Measurements from ENCODE around the gene ZNF548.
A peak's percentile ranks its signal among the peaks of the same experiment; 100 is the strongest.

The ZNF548 gene

DNA sequence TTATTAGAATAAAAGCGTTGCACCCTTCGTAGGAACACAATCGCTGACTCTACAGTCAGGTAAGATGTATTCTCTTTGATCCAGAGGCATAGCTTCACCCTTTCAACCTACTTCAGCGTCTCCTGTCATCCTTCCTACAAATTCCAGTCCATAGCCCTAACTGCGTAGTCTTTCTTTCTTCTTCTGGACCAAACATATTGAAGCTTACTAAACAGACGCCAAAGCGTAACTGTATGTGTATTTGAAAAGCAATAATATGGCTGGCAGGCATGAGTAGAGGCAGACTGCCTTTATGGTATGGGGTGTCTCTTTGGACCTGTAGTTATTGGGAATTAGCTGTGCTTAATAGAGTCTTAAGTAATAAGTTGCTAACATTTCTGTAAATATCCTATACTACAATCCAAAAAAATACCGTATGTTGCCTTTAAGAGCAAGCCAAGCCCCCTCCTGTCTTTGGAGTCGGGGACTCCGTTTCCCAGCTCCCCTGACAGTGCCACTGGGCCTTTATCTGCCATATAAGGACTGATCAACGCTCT lies 392 bp upstream of the ZNF548 start:
- in situ Hi-C loops (cut with MboI; ENCODE audit: low pct_unique_long_range_greater_than_20kb, low sequenced_read_pairs), result no loop called here
- no peak for DNase-seq

- DNase-seq, result no peak
- in situ Hi-C loops (cut with MboI; ENCODE audit: low pct_unique_long_range_greater_than_20kb, low sequenced_read_pairs), result no loop called here
Observed at GRCh38 chr19:57395710-57396109, 6.1 kb downstream of the ZNF548 start.

- DNase-seq, result no peak
- in situ Hi-C loops (cut with MboI; ENCODE audit: low pct_unique_long_range_greater_than_20kb, low sequenced_read_pairs), result no loop called here
Observed at GRCh38 chr19:57398868-57399267, 9.2 kb downstream of the ZNF548 start.

GRCh38 chr19:57403737-57404563 lies 14.3 kb downstream of the ZNF548 start:
- no peak for DNase-seq
- in situ Hi-C loops (cut with MboI; ENCODE audit: low pct_unique_long_range_greater_than_20kb, low sequenced_read_pairs), result no loop called here

DNA sequence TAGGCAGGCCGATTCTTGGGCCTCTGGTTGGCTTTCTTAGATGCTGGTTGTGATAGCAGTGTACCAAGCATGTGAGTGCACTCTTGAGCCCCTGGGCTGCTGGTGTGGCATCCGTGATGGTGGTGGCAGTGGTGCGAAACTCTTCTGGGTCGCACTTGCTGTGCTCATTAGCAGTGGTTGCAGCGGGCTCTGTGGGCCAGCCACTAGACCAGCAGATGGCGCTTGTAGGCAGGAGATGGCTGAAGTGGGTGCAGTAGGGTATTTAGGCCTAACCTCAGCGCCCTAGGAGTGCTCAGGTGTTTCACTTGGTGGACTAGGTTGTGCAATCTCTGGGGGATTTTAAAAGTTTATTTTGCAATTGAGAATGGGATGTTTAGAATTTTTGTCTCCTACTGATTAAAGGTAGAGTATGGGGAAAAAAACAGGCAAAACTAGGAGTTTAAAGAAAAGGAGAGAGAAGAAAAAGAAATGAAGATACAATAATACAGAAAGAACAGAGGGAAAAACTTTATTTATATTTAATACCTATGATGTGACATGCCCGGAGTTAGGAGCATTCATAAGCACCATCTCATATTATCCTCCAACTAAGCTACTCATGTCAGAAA lies 17.0 kb downstream of the ZNF548 start:
- peak; percentile 61 for DNase-seq
- in situ Hi-C loops (cut with MboI; ENCODE audit: low pct_unique_long_range_greater_than_20kb, low sequenced_read_pairs), result no loop called here

GRCh38 chr19:57410877-57411671 lies 21.4 kb downstream of the ZNF548 start, which contains the start of gene ZNF17:
Gene ZNF17, plus strand, starts transcription at chr19:57411161. Its CDS starts 2,455 bp downstream, at chr19:57413616.
- in situ Hi-C loops (cut with MboI; ENCODE audit: low pct_unique_long_range_greater_than_20kb, low sequenced_read_pairs), result no loop called here
- DNase-seq, result peak; percentile 90

DNA sequence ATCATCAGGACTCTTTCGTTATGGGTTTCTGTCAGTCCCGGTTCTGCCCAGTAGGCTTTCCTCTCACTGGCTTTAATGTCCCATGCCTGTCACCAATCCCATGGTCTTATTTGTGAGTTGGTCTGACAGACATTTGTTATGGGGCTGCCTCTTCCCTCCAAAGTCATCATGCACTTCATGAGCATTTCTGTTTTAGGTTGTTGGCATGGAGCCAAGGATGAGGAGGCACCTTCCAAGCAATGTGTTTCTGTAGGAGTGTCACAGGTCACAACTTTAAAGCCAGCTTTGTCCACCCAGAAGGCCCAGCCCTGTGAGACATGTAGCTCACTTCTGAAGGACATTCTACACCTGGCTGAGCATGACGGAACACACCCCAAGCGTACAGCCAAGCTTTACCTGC lies 29.8 kb downstream of the ZNF548 start:
- in situ Hi-C loops (cut with MboI; ENCODE audit: low pct_unique_long_range_greater_than_20kb, low sequenced_read_pairs), result no loop called here
- no peak for DNase-seq

GRCh38 chr19:57421037-57421436 lies 31.4 kb downstream of the ZNF548 start:
- in situ Hi-C loops (cut with MboI; ENCODE audit: low pct_unique_long_range_greater_than_20kb, low sequenced_read_pairs), result no loop called here
- DNase-seq, result no peak

DNA sequence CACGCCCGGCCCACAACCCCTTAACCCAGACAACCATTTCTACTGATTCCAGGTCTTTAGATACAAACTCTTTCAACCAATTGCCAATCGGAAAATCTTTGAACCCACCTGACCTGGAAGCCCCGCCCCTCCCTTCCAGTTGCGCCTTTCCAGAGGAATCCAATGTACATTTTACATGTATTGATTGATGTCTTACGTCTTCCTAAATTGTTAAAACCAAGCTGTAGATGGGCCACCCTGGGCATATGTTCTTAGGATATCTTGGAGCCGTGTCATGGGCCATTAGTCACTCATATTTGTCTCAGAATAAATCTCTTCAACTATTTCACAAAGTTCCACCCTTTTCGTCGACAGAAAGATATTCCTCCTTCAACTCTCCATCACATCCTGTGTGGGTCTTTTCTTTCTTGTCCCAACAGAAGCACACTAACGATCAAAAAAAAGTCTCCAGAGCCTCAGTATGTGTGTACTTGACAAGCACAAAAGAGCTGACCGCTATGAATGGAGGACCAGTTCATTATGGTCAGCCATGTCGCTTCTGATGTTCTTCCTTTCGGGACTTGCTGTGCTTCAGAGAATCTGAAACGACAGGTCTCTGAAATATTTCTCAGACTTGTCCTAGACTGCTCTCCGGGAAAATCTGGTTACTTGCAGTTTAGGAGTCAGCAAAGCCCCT lies 44.9 kb downstream of the ZNF548 start:
- in situ Hi-C loops (cut with MboI; ENCODE audit: low pct_unique_long_range_greater_than_20kb, low sequenced_read_pairs), result no loop called here
- no peak for DNase-seq

DNA sequence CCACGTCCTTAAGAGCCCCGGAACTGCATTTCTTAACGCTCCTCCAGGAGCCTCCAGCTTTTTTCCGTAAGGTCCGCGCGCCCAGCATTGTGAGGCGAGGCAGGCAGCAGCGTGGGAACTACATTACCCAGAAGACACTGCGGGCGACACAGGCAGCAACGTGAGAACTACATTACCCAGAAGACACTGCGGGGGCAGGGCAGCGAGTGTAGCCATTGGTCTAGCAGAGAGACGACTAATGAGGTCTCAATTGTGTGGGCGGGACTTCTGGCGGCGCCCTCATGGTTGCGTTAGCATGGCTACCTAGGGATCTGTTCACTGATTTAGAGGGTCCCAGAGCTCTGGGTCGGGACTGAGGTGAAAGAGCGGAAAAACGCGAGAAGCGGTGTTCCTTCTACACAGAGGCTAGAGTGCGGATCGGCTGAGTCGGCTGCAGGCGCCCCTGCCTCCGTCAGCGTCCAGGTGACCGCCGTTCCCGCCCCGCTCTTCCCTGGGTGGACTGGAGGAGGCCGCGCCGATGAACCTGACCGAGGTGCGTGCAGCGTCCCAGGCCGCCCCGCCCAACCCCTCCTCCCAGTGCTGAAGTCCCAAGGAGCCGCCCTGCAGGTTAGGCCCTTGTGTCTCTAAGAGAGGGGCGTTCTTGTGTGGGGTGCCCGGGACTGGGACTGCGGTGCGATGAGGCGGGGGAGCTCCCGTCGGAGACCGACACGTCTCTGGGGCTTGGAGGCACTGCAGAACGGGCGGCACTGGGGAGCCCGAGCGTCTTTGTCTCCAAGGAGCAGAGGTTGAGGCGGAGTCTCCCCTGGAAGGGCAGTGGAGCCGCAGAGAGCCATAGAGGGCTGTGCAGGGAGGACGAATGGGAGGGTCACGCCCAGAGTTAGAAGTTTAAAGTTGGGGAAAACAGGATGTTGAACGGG lies 45.7 kb downstream of the ZNF548 start, which contains the start of gene ZNF749:
ZNF749 (plus strand) TSS at position 264 of the 917 bp plus-strand sequence; CDS start at position 518, 254 bp downstream.
- DNase-seq, result peak; percentile 96
- in situ Hi-C loops (cut with MboI; ENCODE audit: low pct_unique_long_range_greater_than_20kb, low sequenced_read_pairs), result no loop called here

GRCh38 chr19:57436417-57436816 lies 46.8 kb downstream of the ZNF548 start:
- no peak for DNase-seq
- in situ Hi-C loops (cut with MboI; ENCODE audit: low pct_unique_long_range_greater_than_20kb, low sequenced_read_pairs), result no loop called here

DNA sequence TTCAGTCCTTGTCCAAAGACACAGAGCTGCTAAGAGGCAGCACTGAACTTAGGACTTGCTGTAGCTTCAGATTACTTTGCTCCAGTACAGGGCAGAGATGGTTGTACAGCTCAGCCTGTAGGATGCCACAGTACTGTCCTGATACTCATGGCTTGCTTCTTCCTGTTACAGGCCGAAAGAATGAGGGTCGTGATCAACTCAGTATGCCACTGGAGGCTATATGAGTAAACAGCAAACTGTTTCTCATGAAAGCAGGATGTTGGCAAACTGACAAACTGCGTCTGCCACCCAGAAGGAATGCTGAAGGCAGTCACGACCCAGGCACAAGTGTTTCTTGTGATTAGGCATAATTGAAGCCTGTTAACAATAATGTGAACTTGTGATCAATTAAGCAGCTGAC lies 48.3 kb downstream of the ZNF548 start:
- DNase-seq, result no peak
- in situ Hi-C loops (cut with MboI; ENCODE audit: low pct_unique_long_range_greater_than_20kb, low sequenced_read_pairs), result no loop called here

GRCh38 chr19:57438925-57439324 lies 49.3 kb downstream of the ZNF548 start:
- DNase-seq, result no peak
- in situ Hi-C loops (cut with MboI; ENCODE audit: low pct_unique_long_range_greater_than_20kb, low sequenced_read_pairs), result no loop called here

- in situ Hi-C loops (cut with MboI; ENCODE audit: low pct_unique_long_range_greater_than_20kb, low sequenced_read_pairs), result no loop called here
- no peak for DNase-seq
Observed at GRCh38 chr19:57441979-57442752, 52.5 kb downstream of the ZNF548 start.

DNA sequence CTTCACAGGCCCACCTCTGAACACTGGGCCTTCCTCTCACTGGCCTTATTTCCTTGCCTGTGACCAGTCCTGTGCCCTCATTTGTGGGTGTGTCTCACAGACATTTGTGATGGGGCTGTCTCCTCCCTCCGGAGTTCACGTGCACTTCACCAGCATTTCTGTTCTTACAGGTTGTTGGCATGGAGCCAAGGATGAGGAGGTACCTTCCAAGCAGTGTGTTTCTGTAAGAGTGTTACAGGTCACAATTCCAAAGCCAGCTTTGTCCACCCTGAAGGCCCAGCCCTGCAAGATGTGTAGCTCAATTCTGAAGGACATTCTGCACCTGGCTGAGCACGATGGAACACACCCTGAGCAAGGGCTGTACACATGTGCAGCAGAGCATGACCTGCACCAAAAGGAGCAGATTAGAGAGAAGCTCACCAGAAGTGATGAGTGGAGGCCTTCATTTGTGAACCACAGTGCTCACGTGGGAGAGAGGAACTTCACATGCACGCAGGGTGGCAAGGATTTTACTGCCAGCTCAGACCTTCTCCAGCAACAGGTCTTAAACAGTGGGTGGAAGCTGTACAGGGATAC lies 53.6 kb downstream of the ZNF548 start:
- in situ Hi-C loops (cut with MboI; ENCODE audit: low pct_unique_long_range_greater_than_20kb, low sequenced_read_pairs), result no loop called here
- no peak for DNase-seq

DNA sequence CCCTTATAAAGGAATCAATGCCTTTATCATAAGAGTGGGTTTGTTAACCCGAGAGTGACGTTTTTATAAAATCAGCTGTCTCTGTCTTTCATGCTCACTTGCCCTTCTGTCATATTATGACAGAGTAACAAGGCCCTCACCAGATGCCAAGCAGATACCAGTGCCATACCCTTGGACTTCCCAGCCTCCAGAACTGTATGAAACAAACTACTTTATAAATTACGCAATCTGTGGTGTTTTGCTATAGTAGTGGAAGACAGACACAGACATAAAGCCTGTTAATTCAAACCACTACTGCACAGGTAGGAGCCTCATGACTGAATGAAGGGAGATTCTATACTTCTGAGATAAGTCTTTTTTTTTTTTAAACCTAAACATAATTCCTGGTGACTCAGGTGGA lies 62.7 kb downstream of the ZNF548 start:
- no peak for DNase-seq
- in situ Hi-C loops (cut with MboI; ENCODE audit: low pct_unique_long_range_greater_than_20kb, low sequenced_read_pairs), result no loop called here
